Psoas muscle (tissue), 8 donors: ENCODE results near the gene RRAGB. TPM values are rescaled to one million over a fixed set of nuclear protein-coding genes. Genes with fewer than 3 reads are reported as not detected.
"Not testable (repeated sequence)": the region's sequence is repeated elsewhere in the genome, so short reads cannot be mapped to it uniquely, and the experiment has no call there.

Experiments used
- ATAC-seq, 4 donors: fragments of 200-7000 bp; cut with Tn5 transposase; one replicate each; pipeline ENCODE4 v1.9.1; 2020; ENCODE audit warnings: moderate library complexity in 3 of 4, mild to moderate bottlenecking in 2 of 4
- DNase-seq, 2 donors: peaks; one replicate each; pipeline ENCODE4 v3.0.0-alpha.2; 2020
- H3K27ac ChIP-seq: fragments of 200-600 bp; one replicate; pipeline ENCODE4 v1.8.0; 2022
- H3K27me3 ChIP-seq, 3 donors: fragments of 200-600 bp in 1 of 3; one replicate each; pipeline versions ENCODE4 v1.6.1 to v1.8.0; 2013 to 2022; ENCODE audit warnings: low read length in 2 of 3, mild to moderate bottlenecking in 2 of 3, moderate library complexity in 1 of 3; ENCODE audit not compliant: insufficient read depth in 3 of 3
- H3K36me3 ChIP-seq, 2 donors: fragments of 200-600 bp in 1 of 2; one replicate each; pipeline versions ENCODE4 v1.6.1 to v1.8.0; 2013 to 2022; ENCODE audit warnings: low read depth in 1 of 2, mild to moderate bottlenecking in 1 of 2, moderate library complexity in 1 of 2; ENCODE audit not compliant: insufficient read depth in 1 of 2
- H3K4me1 ChIP-seq: fragments of 200-600 bp; one replicate; pipeline ENCODE4 v1.8.0; 2022
- H3K4me3 ChIP-seq: fragments of 200-600 bp; one replicate; pipeline ENCODE4 v1.8.0; 2022; ENCODE audit warnings: mild to moderate bottlenecking
- H3K9me3 ChIP-seq: fragments of 200-600 bp; one replicate; pipeline ENCODE4 v1.8.0; 2022
- CTCF ChIP-seq: fragments of 200-600 bp; IDR thresholded peaks from one replicate; pipeline ENCODE4 v1.8.0; 2022; ENCODE audit warnings: antibody characterized with exemption
- WGBS, 3 donors: extraction: QIAGEN DNeasy Blood & Tissue Kit; methylation state at CpG; one replicate each; pipeline versions ENCODE4 v1.1.6 to v1.1.7; 2013; 5-methylcytosine and 5-hydroxymethylcytosine counted together
- intact Hi-C, 2 donors: fragments of 100-400 bp; cut with DNase I; formaldehyde crosslinking; loops; one replicate each; pipeline versions ENCODE4 v1.11.0 to v1.14.2; 2022
- polyA plus RNA-seq, 3 donors: library from polyadenylated mRNA; stranded (reverse); fragments of 200-250 nt; gene quantifications; one replicate each; pipeline ENCODE4 v1.2.3, GENCODE V29; 2013
- total RNA-seq, 4 donors: library from RNA; stranded (reverse); fragmentation: NEBNext Ultra II Directional in 2 of 4; extraction: Animal tissue kit (Norgen Biotek cat#: 25700) in 2 of 4; gene quantifications; one replicate each; pipeline versions ENCODE4 v1.2.1 to v1.2.4, GENCODE V29; 2021 to 2023
- donor health status: healthy with polysubstance abuse.
- donor health status: DM: no; HTN: no; CAD: no; lungs with moderate emphysema.
- donor health status: Bipolar disorder and iron deficiency.
- donor health status: healthy.
- donor health status: DM: yes; HTN: yes; CAD: no.
- donor health status: DM: no; HTN: no; CAD: no.
- donor health status: DM: no; HTN: no; CAD: no.
- donor health status: DM: yes; HTN: yes; CAD: no.

Gene RRAGB
- total and polyA plus RNA-seq, 7 donors, result 5.2 to 11.8 (median 7.8) TPM

GRCh38 chrX:55697381-55697780 is 20.2 kb upstream of the RRAGB start:
- intact Hi-C loops, result no loop called here
- Histone ChIP-seq H3K27me3 (peaks cover 0 to 26% (median 0%) of the 10 kb centered on the region in 3 donors), H3K36me3 (no peaks in the 10 kb centered on the region), H3K4me1 (no peaks in the 10 kb centered on the region), H3K9me3 (peaks cover under 1% of the 10 kb centered on the region), H3K4me3 (no peak overlapping the region), H3K27ac (no peak overlapping the region)
- 61 to 82% (median 68%) methylated on average over 1 of the region's 1 CpG for WGBS, 3 donors
- no peak for TF ChIP-seq CTCF
- no peak for ATAC-seq
- no peak for DNase-seq

GRCh38 chrX:55702671-55703070 is 14.9 kb upstream of the RRAGB start:
- Histone ChIP-seq H3K4me1 (no peaks in the 10 kb centered on the region), H3K9me3 (no peaks in the 10 kb centered on the region), H3K27ac (no peak overlapping the region), H3K4me3 (no peak overlapping the region), H3K36me3 (no peaks in the 10 kb centered on the region), H3K27me3 (peaks cover 0 to 23% (median 0%) of the 10 kb centered on the region in 3 donors)
- no peak for TF ChIP-seq CTCF
- intact Hi-C loops, result no loop called here
- DNase-seq, result no peak
- 46 to 69% (median 56%) methylated on average over 5 of the region's 5 CpGs for WGBS, 3 donors
- ATAC-seq, result no peak

GRCh38 chrX:55703436-55703835 is 14.1 kb upstream of the RRAGB start:
- H3K4me1 ChIP-seq, H3K9me3 ChIP-seq, DNase-seq, H3K4me3 ChIP-seq, intact Hi-C loops, ATAC-seq, H3K36me3 ChIP-seq, H3K27ac ChIP-seq: not testable (repeated sequence)
- H3K27me3 ChIP-seq, result peaks cover 0 to 21% (median 0%) of the 10 kb centered on the region in 3 donors
- 63 to 80% (median 76%) methylated on average over 2 of the region's 2 CpGs for WGBS, 3 donors

GRCh38 chrX:55705066-55705465 is 12.5 kb upstream of the RRAGB start:
- not testable (repeated sequence) for H3K9me3 ChIP-seq

GRCh38 chrX:55709735-55710134 is 7.8 kb upstream of the RRAGB start:
- intact Hi-C loops, result loop anchor here in 1 of 2 donors (10.0 kb wide), 1 partner anchor 575 kb away; no protein-coding TSS in a partner anchor
- 27 to 40% (median 38%) methylated on average over 1 of the region's 1 CpG for WGBS, 3 donors
- Histone ChIP-seq H3K36me3 (no peaks in the 10 kb centered on the region), H3K27ac (no peak overlapping the region), H3K4me1 (no peaks in the 10 kb centered on the region), H3K4me3 (no peak overlapping the region), H3K27me3 (peaks cover 0 to 7% (median 0%) of the 10 kb centered on the region in 3 donors), H3K9me3 (peaks cover 9% of the 10 kb centered on the region)
- DNase-seq, result no peak
- TF ChIP-seq CTCF, result no peak
- no peak for ATAC-seq

More at GRCh38 chrX:55705066-55705465, 12.5 kb upstream of the RRAGB start:
- H3K4me1 ChIP-seq, DNase-seq, ATAC-seq, H3K36me3 ChIP-seq, intact Hi-C loops, H3K4me3 ChIP-seq, H3K27ac ChIP-seq: not testable (repeated sequence)
- WGBS, 3 donors, result 62 to 81% (median 76%) methylated on average over 5 of the region's 5 CpGs
- peaks cover 0 to 13% (median 0%) of the 10 kb centered on the region in 3 donors for H3K27me3 ChIP-seq

GRCh38 chrX:55710701-55711100 is 6.8 kb upstream of the RRAGB start:
- no peak for TF ChIP-seq CTCF
- WGBS, 3 donors, result 15 to 35% (median 27%) methylated on average over 3 of the region's 3 CpGs
- Histone ChIP-seq H3K4me3 (no peak overlapping the region), H3K27me3 (no peaks in the 10 kb centered on the region), H3K36me3 (no peaks in the 10 kb centered on the region), H3K27ac (no peak overlapping the region), H3K4me1 (no peaks in the 10 kb centered on the region), H3K9me3 (peaks cover 9% of the 10 kb centered on the region)
- no peak for DNase-seq
- no peak for ATAC-seq
- intact Hi-C loops, result loop anchor here in 1 of 2 donors (10.0 kb wide), 1 partner anchor 576 kb away; no protein-coding TSS in a partner anchor
